Thyroid gland (tissue), 4 donors: ENCODE results near the gene IL2RA. TPM values are rescaled to one million over a fixed set of nuclear protein-coding genes. Genes with fewer than 3 reads are reported as not detected.

Experiments
- DNase-seq, 2 donors: peaks; one replicate each; pipeline ENCODE4 v3.0.0-alpha.2; 2019
- H3K27ac ChIP-seq, 3 donors: fragments of 200-600 bp; sonication (generic); 1 replicate in 2 of 3; 2 replicates in 1 of 3; pipeline ENCODE4 v1.5.1; 2016 to 2019; ENCODE audit warnings: mild to moderate bottlenecking in 1 of 3, moderate library complexity in 1 of 3
- H3K27me3 ChIP-seq: fragments of 200-600 bp; sonication (generic); one replicate; pipeline ENCODE4 v1.5.1; 2019
- H3K36me3 ChIP-seq, 2 donors: fragments of 200-600 bp; sonication (generic); one replicate each; pipeline ENCODE4 v1.5.1; 2016 to 2019
- H3K4me1 ChIP-seq, 2 donors: fragments of 200-600 bp; sonication (generic); one replicate each; pipeline ENCODE4 v1.5.1; 2017 to 2019
- H3K4me3 ChIP-seq, 3 donors: fragments of 200-600 bp; sonication (generic); replicated peaks in 1 of 3; 1 replicate in 2 of 3; 2 replicates in 1 of 3; pipeline ENCODE4 v1.5.1; 2016; ENCODE audit warnings: mild to moderate bottlenecking in 1 of 3
- H3K9me3 ChIP-seq: fragments of 200-600 bp; sonication (generic); one replicate; pipeline ENCODE4 v1.5.1; 2017
- CTCF ChIP-seq, 6 experiments: fragments of 200-600 bp in 3 of 6; fragments of 450-650 bp in 3 of 6; sonication (generic) in 3 of 6; IDR thresholded peaks; one replicate each; pipeline ENCODE4 v1.5.1; 2016 to 2019; ENCODE audit warnings: antibody characterized with exemption in 6 of 6, mild to moderate bottlenecking in 2 of 6, inconsistent platforms in 1 of 6, moderate library complexity in 1 of 6
- POLR2A ChIP-seq, 2 donors: fragments of 450-650 bp; IDR thresholded peaks; one replicate each; pipeline ENCODE4 v1.6.1; 2017; ENCODE audit warnings: antibody characterized with exemption in 2 of 2, mild to moderate bottlenecking in 2 of 2, moderate library complexity in 1 of 2
- WGBS, 2 donors: methylation state at CpG; one replicate each; pipeline ENCODE4 v1.1.5; 2017; 5-methylcytosine and 5-hydroxymethylcytosine counted together
- intact Hi-C: fragments of 100-400 bp; cut with DNase I; formaldehyde crosslinking; loops from one replicate; pipeline ENCODE4 v1.15.1; 2023
- total RNA-seq, 4 donors: library from RNA; depleted of rRNA; stranded (reverse); fragments of >200 nt; gene quantifications; one replicate each; pipeline ENCODE4 v1.2.3, GENCODE V29; 2016

Gene IL2RA
- total RNA-seq, 4 donors from 2014 or later, result 1.7 to 11.3 (median 2.3) TPM

- WGBS, 2 donors, result 86 to 95% methylated on average over 4 of the region's 4 CpGs
- TF ChIP-seq POLR2A (IDR thresholded peaks at IDR 0.05) (no peak), CTCF (IDR thresholded peaks at IDR 0.05) (no peak)
- intact Hi-C loops, result loop anchor here (10.0 kb wide), 1 partner anchor 75 kb away; the partner anchor contains the start of gene RBM17
- DNase-seq, result no peak
- no peak overlapping the region for H3K4me3 ChIP-seq
- no peak overlapping the region for H3K27ac ChIP-seq
- H3K36me3 ChIP-seq, result no peaks in the 10 kb centered on the region
- H3K27me3 ChIP-seq, result no peaks in the 10 kb centered on the region
- H3K9me3 ChIP-seq, result no peaks in the 10 kb centered on the region
- peaks cover 0 to 4% of the 10 kb centered on the region in 2 donors for H3K4me1 ChIP-seq
Measured at GRCh38 chr10:6009961-6010360, 52.2 kb downstream of the IL2RA start.

GRCh38 chr10:6009150-6009549 is 53.0 kb downstream of the IL2RA start:
- DNase-seq, result no peak
- Histone ChIP-seq H3K27ac (no peak overlapping the region), H3K4me3 (no peak overlapping the region), H3K9me3 (no peaks in the 10 kb centered on the region), H3K36me3 (no peaks in the 10 kb centered on the region), H3K27me3 (no peaks in the 10 kb centered on the region), H3K4me1 (peaks cover 0 to 4% of the 10 kb centered on the region in 2 donors)
- no peak for TF ChIP-seq CTCF (IDR thresholded peaks at IDR 0.05)
- TF ChIP-seq POLR2A (IDR thresholded peaks at IDR 0.05), result no peak
- intact Hi-C loops, result no loop called here
- 60 to 68% methylated on average over 2 of the region's 2 CpGs for WGBS, 2 donors

GRCh38 chr10:6008497-6009142 is 53.5 kb downstream of the IL2RA start:
- DNase-seq, result no peak
- Histone ChIP-seq H3K27me3 (no peaks in the 10 kb centered on the region), H3K4me1 (no peaks in the 10 kb centered on the region), H3K36me3 (no peaks in the 10 kb centered on the region), H3K27ac (no peak overlapping the region), H3K4me3 (no peak overlapping the region), H3K9me3 (no peaks in the 10 kb centered on the region)
- TF ChIP-seq CTCF (IDR thresholded peaks at IDR 0.05) (no peak), POLR2A (IDR thresholded peaks at IDR 0.05) (no peak)
- WGBS, 2 donors, result 79 to 88% methylated on average over 5 of the region's 5 CpGs
- intact Hi-C loops, result no loop called here

GRCh38 chr10:6006991-6007390 is 55.2 kb downstream of the IL2RA start:
- Histone ChIP-seq H3K36me3 (no peaks in the 10 kb centered on the region), H3K27ac (no peak overlapping the region), H3K9me3 (no peaks in the 10 kb centered on the region), H3K27me3 (no peaks in the 10 kb centered on the region), H3K4me1 (no peaks in the 10 kb centered on the region), H3K4me3 (no peak overlapping the region)
- WGBS, 2 donors, result 94 to 97% methylated on average over 1 of the region's 1 CpG
- intact Hi-C loops, result no loop called here
- TF ChIP-seq CTCF (IDR thresholded peaks at IDR 0.05) (no peak), POLR2A (IDR thresholded peaks at IDR 0.05) (no peak)
- no peak for DNase-seq

- Histone ChIP-seq H3K27me3 (no peaks in the 10 kb centered on the region), H3K4me1 (no peaks in the 10 kb centered on the region), H3K9me3 (no peaks in the 10 kb centered on the region), H3K36me3 (no peaks in the 10 kb centered on the region), H3K27ac (no peak overlapping the region), H3K4me3 (no peak overlapping the region)
- no peak for DNase-seq
- intact Hi-C loops, result no loop called here
- TF ChIP-seq CTCF (IDR thresholded peaks at IDR 0.05), result no peak
- no peak for TF ChIP-seq POLR2A (IDR thresholded peaks at IDR 0.05)
- WGBS, 2 donors, result 85 to 86% methylated on average over 3 of the region's 3 CpGs
Measured at GRCh38 chr10:6006546-6006945, 55.6 kb downstream of the IL2RA start.
